NB4 (cell line): ENCODE data around the gene KPNA4.

ENCODE experiments used
- CTCF ChIP-seq: IDR thresholded peaks from one replicate; pipeline ENCODE4 v1.5.1; 2012; ENCODE audit warnings: low read depth, low read length
- MAX ChIP-seq: IDR thresholded peaks from 2 replicates; pipeline ENCODE4 v1.6.1; 2011; ENCODE audit warnings: low read depth, low read length
- MYC ChIP-seq: IDR thresholded peaks from 2 replicates; pipeline ENCODE4 v1.6.1; 2011; ENCODE audit warnings: low read depth, low read length
- POLR2A ChIP-seq: IDR thresholded peaks from 2 replicates; pipeline ENCODE4 v1.6.1; 2011; ENCODE audit warnings: mild to moderate bottlenecking; ENCODE audit not compliant: insufficient read length; ENCODE audit errors: extremely low read depth

- TF ChIP-seq CTCF (no peak), POLR2A (no peak), MYC (no peak), MAX (no peak)
Measured at GRCh38 chr3:160575589-160575988, 10.2 kb upstream of the KPNA4 start.
